ENCODE measurements around the gene SULT1C4.
"Not testable (repeated sequence)": the region's sequence is repeated elsewhere in the genome, so short reads cannot be mapped to it uniquely, and the experiment has no call there.

The SULT1C4 gene

GRCh38 chr2:108377815-108378630 lies at the start of gene SULT1C4:
Gene SULT1C4 (plus strand): TSS chr2:108377954. CDS start chr2:108378338, 384 bp downstream.
- no peak for DNase-seq

- DNase-seq, result no peak
Measured at GRCh38 chr2:108329771-108330170, 48.0 kb upstream of the SULT1C4 start.

- no peak for DNase-seq
Measured at GRCh38 chr2:108330979-108331378, 46.8 kb upstream of the SULT1C4 start.

- no peak for DNase-seq
Measured at GRCh38 chr2:108345951-108346350, 31.8 kb upstream of the SULT1C4 start.

GRCh38 chr2:108346827-108347226 lies 30.9 kb upstream of the SULT1C4 start:
- DNase-seq, result no peak

GRCh38 chr2:108347786-108348185 lies 30.0 kb upstream of the SULT1C4 start:
- no peak for DNase-seq

GRCh38 chr2:108348816-108349570 lies 28.8 kb upstream of the SULT1C4 start:
- no peak for DNase-seq

- DNase-seq, result no peak
Measured at GRCh38 chr2:108349571-108349928, 28.2 kb upstream of the SULT1C4 start.

- no peak for DNase-seq
Measured at GRCh38 chr2:108351889-108352288, 25.9 kb upstream of the SULT1C4 start.

- DNase-seq, result no peak
Measured at GRCh38 chr2:108354136-108354535, 23.6 kb upstream of the SULT1C4 start.

GRCh38 chr2:108355906-108356734 lies 21.6 kb upstream of the SULT1C4 start:
- no peak for DNase-seq

- not testable (repeated sequence) for DNase-seq
Measured at GRCh38 chr2:108359336-108359735, 18.4 kb upstream of the SULT1C4 start.

- DNase-seq, result no peak
Measured at GRCh38 chr2:108360776-108361468, 16.8 kb upstream of the SULT1C4 start.

GRCh38 chr2:108363024-108363907 lies 14.5 kb upstream of the SULT1C4 start:
- no peak for DNase-seq

GRCh38 chr2:108363908-108364225 lies 13.9 kb upstream of the SULT1C4 start:
- DNase-seq, result no peak

- DNase-seq, result no peak
Measured at GRCh38 chr2:108364676-108365297, 13.0 kb upstream of the SULT1C4 start.

- no peak for DNase-seq
Measured at GRCh38 chr2:108365656-108366055, 12.1 kb upstream of the SULT1C4 start.

GRCh38 chr2:108367014-108367413 lies 10.7 kb upstream of the SULT1C4 start:
- no peak for DNase-seq

GRCh38 chr2:108367561-108368175 lies 10.1 kb upstream of the SULT1C4 start:
- no peak for DNase-seq

GRCh38 chr2:108369153-108369552 lies 8.6 kb upstream of the SULT1C4 start:
- no peak for DNase-seq

GRCh38 chr2:108370080-108370479 lies 7.7 kb upstream of the SULT1C4 start:
- DNase-seq, result no peak

All from stimulated activated CD4-positive, alpha-beta T cell treated with anti-CD3 and anti-CD28 coated beads, Interleukin-2, amount 100 ng/mL, for 48 hours (primary cell).